ENCODE measurements around the gene PCDH12. TPM values are rescaled to one million over a fixed set of nuclear protein-coding genes. Genes with fewer than 3 reads are reported as not detected.
A peak's percentile ranks its signal among the peaks of the same experiment; 100 is the strongest.
"Not testable (repeated sequence)": the region's sequence is repeated elsewhere in the genome, so short reads cannot be mapped to it uniquely, and the experiment has no call there.

PCDH12 gene
- total RNA-seq, 1 donor from 2014 or later: 2.8 TPM

GRCh38 chr5:141935538-141935937 lies 22.5 kb downstream of the PCDH12 start:
- DNase-seq: no peak

DNA sequence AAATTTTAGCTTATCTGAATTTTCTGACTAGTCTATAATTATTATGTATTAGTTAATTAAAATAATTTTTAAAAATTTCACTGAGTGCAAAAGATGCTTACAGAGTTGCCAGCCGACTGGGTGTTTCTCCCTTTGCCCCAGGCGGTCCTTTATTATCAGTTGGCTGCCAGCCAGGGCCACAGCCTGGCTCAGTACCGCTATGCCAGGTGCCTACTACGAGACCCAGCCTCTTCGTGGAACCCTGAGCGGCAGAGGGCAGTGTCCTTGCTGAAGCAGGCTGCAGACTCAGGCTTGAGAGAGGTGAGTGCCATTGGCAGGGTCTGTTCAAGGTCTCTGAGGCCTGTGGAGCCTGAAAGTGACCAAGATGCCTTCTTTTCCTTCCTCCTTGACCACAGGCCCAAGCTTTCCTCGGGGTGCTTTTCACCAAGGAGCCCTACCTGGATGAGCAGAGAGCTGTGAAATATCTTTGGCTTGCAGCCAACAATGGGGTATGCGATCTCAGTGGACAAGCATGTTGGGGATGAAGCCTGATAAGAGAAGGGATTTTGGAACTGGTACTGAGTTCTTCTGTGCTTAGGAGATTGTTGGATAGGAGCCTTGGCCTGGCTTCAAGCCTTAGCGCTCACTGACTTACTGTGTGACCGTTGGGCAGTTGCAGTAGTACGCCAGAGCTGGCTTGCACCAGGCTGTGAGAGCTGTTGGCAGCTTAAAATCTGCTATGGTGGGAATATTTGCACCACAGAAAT lies 23.7 kb downstream of the PCDH12 start:
- no peak for DNase-seq

- no peak for DNase-seq
These were observed 24.9 kb downstream of the PCDH12 start for GRCh38 chr5:141933151-141933550.

GRCh38 chr5:141931694-141932093 lies 26.3 kb downstream of the PCDH12 start:
- no peak for DNase-seq

GRCh38 chr5:141929398-141930058 lies 28.5 kb downstream of the PCDH12 start:
- no peak for DNase-seq

GRCh38 chr5:141928051-141928450 lies 30.0 kb downstream of the PCDH12 start:
- DNase-seq: no peak

- no peak for DNase-seq
These were observed 31.6 kb downstream of the PCDH12 start for GRCh38 chr5:141926434-141926833.

DNA sequence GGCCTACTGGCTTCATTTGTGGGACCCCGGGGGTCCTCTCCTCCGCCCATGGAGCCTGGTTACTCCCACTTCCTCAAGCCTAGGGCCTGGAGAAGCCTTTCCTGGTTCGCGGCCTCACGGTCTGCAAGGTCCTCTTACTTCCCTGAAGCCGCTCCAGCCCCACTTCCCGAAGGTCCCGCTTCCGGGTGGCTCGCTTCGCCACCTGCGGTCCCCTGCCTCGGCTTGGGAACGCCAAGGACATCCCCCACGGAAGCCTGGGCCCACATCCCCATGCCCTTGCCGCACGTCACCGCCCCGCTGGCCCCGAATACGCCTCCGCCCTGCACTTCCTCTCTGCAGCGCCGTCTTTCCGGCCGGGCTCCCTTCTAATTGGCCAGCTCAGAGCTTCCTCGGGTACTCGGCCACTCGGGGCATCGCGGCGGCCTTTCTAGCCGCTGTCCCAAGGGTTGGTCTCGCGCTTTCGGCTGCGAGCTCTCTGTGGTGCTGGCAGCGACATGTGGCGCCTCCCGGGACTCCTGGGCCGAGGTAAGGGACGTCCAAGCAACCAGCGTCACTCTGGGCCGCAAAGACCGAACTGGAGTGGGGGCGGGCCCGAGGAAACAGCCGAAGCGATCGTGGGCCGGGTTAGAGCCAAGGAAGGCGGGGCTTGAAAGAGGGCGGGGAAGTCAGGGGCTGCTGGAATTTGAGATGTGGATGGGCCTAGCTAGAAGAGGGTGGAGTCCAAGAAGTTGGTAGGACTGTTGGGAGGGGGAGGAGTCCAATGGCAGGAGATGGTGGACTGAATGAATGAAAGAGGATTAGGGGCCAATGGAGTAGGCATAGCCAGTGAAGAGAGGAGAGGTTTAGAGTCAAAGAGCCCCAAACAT lies 34.3 kb downstream of the PCDH12 start, which contains the start of gene DELE1:
TSS of gene DELE1 (plus strand) at position 424 of the 866 bp plus-strand sequence. CDS start at position 495, 71 bp downstream.
- DNase-seq: peak; percentile 95

DNA sequence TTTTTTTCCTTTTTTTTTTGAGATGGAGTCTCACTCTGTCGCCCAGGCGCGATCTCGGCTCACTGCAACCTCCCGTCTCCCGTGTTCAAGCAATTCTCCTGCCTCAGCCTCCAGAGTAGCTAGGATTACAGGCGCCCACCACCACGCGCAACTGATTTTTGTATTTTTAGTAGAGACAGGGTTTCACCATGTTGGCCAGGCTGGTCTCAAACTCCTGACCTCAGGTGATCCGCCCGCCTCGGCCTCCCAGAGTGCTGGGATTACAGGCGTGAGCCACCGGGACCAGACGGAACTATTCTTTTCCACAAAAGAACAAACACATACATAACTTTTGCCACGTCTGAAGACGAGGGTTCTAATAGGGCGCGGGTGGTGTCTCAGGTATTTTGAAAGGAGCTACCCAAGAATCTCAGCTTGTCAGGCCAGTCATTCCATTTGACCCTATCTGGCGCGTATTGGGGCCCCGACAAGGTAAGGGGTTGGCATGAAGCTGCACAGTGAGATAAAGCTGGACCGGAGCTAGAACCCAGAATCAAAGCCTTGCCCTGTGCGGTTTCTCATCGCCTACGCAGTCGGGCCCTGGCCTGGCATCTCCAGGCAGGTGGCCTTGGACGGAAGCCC lies 35.1 kb downstream of the PCDH12 start:
- DNase-seq: not testable (repeated sequence)

GRCh38 chr5:141920771-141921170 lies 37.2 kb downstream of the PCDH12 start:
- DNase-seq: no peak

GRCh38 chr5:141919218-141920119 lies 38.5 kb downstream of the PCDH12 start:
- DNase-seq: no peak

DNA sequence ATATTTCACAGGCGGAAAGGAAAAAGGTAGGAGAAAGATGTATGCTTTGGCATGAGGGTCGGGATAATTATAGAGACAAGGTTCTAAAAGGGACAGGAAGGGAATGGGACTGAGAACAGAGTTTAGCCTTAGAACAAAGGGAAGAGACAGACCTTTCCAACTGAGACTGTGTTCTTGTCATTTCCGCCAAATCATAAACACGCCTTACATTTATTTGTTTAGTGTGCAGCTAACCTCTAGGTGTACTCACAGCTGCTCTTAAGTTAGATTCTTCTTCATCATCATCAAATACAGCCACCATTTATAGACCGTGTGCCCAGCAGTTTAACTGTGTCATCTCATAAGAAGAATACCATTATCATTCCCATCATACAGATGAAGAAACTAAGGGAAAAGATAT lies 40.2 kb downstream of the PCDH12 start:
- DNase-seq: no peak

DNA sequence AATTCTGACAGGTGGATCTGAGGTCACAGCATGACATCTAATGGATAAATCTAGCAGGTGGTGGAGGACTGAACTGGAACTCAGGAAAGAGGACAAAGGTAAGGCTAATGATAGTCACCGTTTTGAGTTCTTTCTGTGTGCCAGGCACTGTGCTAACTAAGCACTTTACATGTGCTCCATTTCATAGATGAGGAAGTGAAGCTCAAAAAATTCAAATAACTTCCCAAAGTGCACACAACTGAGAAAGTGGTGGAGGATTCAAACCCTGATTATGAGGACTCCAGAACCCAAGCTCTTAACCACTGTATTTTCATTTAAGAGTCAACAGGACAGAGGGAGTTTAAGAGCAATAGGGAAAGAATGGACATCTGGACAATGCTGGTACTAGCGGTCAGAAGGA lies 41.5 kb downstream of the PCDH12 start:
- no peak for DNase-seq

DNA sequence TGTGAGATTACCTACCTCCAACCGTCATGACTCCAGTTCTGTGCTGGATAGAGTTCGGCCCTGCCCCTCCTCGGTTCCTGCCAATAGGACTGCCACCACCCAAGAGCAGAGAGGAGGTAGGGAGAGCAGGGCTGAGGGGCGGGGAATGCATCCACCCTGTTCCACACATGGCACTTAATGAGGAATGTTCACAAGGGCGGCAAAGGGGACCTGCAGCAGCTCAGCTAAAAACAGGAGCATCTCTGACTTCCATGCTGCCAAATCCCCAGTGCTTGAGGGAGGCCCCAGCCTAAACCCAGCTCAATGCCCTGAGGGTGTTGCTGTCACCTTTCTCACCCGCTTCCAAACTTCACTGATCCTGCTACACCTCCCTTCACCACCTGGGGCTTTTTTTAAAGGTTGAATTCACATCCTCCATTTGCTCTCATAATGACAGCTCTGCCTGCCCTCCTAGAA lies 42.1 kb downstream of the PCDH12 start:
- no peak for DNase-seq

DNA sequence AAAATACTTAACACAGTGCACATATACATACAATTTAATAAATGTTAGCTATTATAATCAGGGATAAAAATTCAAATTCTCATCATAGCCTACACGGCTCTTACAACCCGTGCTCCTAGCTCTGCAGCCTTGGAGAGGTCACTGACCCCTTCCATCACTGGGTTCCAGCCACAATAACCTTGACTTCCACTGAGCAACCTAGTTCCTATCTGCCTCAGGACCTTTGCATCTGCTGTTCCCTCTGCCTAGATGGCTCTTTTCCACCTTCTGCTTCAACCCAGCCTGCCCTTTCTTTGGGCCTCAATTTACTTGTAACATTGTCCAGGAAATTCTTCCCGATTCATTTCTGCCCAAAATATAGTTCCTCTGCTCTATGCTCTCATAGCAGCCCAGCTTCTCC lies 43.2 kb downstream of the PCDH12 start:
- no peak for DNase-seq

DNA sequence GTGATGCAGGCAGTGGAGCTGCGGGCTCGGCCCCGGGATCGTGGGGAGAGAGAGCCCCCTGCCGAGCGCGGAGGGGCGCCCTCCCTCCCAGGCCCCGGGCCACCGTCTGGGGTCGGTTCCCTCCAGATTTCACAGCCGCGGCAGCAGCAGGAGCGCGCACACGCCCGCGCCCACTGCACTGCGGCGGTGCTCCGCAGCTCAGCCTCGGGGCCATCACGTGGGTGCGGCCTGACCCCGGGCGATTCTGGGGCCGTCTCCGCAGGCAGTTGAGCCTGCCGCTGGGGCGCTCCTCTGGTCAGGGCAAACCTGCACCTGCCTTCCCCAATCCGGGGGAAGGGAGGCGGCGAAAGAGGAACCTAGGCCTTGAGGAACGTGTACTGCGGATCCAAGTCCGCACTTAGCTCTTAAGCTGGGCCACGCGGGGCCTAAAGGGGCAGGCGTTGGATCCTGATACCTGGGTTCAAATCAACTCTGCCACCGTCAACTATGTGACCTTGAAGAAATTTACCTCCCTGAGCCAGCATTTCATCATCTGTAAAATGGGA lies 43.7 kb downstream of the PCDH12 start:
- DNase-seq: peak; percentile 25

GRCh38 chr5:141913560-141914198 lies 44.3 kb downstream of the PCDH12 start:
- peak; percentile 19 for DNase-seq

- no peak for DNase-seq
These were observed 47.7 kb downstream of the PCDH12 start for GRCh38 chr5:141910271-141910673.

DNA sequence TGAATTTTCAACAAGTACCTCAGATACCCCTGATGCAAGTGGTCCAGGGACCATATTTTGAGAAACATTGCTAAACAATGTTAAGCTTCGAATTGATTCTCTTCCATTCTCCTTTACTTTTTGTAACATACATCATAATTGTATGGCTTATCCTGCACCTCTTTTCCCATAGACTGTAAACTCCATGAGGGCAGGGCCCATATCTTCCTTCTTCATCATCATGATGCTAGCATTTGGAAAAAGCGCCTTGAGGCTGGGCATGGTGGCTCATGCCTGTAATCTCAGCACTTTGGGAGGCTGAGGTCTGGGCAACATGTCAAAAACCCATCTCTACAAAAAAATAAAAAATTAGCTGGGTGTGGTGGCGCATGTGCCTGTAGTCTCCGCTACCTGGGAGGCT lies 48.8 kb downstream of the PCDH12 start:
- no peak for DNase-seq

DNA sequence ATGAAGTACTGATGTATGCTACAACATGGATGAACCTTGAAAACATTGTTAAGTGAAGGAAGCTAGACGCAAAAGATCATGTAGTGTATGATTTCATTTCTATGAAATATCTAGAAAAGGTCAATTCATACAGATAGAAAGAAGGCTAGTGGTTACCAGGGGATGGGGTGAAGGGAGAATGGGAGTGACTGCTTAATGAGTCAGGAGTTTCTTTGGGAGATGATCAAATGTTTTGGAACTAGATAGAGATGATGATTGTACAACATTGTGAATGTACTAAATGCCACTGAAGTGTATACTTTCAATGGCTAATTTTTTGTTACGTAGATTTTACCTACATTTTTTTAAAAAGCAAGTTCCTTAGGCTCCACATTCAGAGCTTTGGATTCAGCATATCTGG lies 49.2 kb downstream of the PCDH12 start:
- no peak for DNase-seq

Data from occipital lobe (tissue), 2 donors.